Daoy (cell line): ENCODE measurements around the gene PIEZO1. TPM values are rescaled to one million over a fixed set of nuclear protein-coding genes. Genes with fewer than 3 reads are reported as not detected.
"Not testable (repeated sequence)": the region's sequence is repeated elsewhere in the genome, so short reads cannot be mapped to it uniquely, and the experiment has no call there.

Source experiments
- DNase-seq: peaks from one replicate; pipeline ENCODE4 v3.0.0-alpha.2; 2015; ENCODE audit warnings: low read depth
- total RNA-seq: library from RNA; depleted of rRNA; stranded (reverse); fragments of >200 nt; shearing (Covaris generic); gene quantifications from 2 replicates; pipeline ENCODE4 v1.2.3, GENCODE V29; 2014

The PIEZO1 gene
- total RNA-seq, 1 experiment from 2014 or later: 62.9 TPM

- DNase-seq: peak; percentile 85
Measured at GRCh38 chr16:88803264-88803987, 18.4 kb upstream of the PIEZO1 start, which contains the start of gene CDT1. TSS of gene CDT1 (plus strand) at chr16:88803789. CDS start at chr16:88803832, 43 bp downstream.

- no peak for DNase-seq
Measured at GRCh38 chr16:88800277-88800592, 15.2 kb upstream of the PIEZO1 start.

GRCh38 chr16:88799569-88800276 lies 14.7 kb upstream of the PIEZO1 start:
- no peak for DNase-seq

- DNase-seq: no peak
Measured at GRCh38 chr16:88798772-88799455, 13.9 kb upstream of the PIEZO1 start.

- no peak for DNase-seq
Measured at GRCh38 chr16:88798073-88798472, 13.1 kb upstream of the PIEZO1 start.

GRCh38 chr16:88796278-88796677 lies 11.3 kb upstream of the PIEZO1 start:
- no peak for DNase-seq

GRCh38 chr16:88793251-88793954 lies 8.4 kb upstream of the PIEZO1 start:
- DNase-seq: no peak

GRCh38 chr16:88792668-88793250 lies 7.7 kb upstream of the PIEZO1 start:
- DNase-seq: no peak

GRCh38 chr16:88792078-88792550 lies 7.1 kb upstream of the PIEZO1 start:
- DNase-seq: peak; percentile 77

- DNase-seq: peak; percentile 68
Measured at GRCh38 chr16:88790312-88791211, 5.5 kb upstream of the PIEZO1 start.

- no peak for DNase-seq
Measured at GRCh38 chr16:88789594-88789993, 4.6 kb upstream of the PIEZO1 start.

- DNase-seq: not testable (repeated sequence)
Measured at GRCh38 chr16:88788749-88789148, 3.7 kb upstream of the PIEZO1 start.

- no peak for DNase-seq
Measured at GRCh38 chr16:88787579-88788314, 2.7 kb upstream of the PIEZO1 start.

GRCh38 chr16:88784856-88785105 lies 239 bp downstream of the PIEZO1 start:
- DNase-seq: no peak

GRCh38 chr16:88784074-88784855 lies 755 bp downstream of the PIEZO1 start:
- peak; percentile 82 for DNase-seq

- no peak for DNase-seq
Measured at GRCh38 chr16:88783391-88784073, 1.5 kb downstream of the PIEZO1 start.

GRCh38 chr16:88782454-88783390 lies 2.3 kb downstream of the PIEZO1 start:
- DNase-seq: peak; percentile 82
